ENCODE results near the gene AZGP1.

DNA sequence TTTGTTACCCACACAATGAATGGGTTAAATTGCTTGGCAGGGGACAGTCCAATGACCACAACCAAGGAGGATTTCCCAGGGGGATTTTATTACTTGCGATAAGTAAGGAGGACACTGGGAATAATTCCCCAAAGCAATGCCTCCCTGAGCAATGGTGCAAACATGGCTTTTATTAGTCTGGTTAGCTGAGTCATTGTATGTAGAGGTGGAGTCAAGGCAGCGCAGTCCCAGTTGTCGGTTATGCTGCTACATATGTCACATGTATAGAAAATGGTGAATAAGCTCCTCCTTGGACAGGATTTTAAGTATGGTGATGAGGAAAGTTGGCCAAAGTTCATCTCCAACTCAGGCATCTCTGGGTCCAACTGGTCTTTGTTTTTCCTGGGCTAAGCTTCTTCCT lies 52.6 kb downstream of the AZGP1 start:
- TF ChIP-seq, protein P1, sequence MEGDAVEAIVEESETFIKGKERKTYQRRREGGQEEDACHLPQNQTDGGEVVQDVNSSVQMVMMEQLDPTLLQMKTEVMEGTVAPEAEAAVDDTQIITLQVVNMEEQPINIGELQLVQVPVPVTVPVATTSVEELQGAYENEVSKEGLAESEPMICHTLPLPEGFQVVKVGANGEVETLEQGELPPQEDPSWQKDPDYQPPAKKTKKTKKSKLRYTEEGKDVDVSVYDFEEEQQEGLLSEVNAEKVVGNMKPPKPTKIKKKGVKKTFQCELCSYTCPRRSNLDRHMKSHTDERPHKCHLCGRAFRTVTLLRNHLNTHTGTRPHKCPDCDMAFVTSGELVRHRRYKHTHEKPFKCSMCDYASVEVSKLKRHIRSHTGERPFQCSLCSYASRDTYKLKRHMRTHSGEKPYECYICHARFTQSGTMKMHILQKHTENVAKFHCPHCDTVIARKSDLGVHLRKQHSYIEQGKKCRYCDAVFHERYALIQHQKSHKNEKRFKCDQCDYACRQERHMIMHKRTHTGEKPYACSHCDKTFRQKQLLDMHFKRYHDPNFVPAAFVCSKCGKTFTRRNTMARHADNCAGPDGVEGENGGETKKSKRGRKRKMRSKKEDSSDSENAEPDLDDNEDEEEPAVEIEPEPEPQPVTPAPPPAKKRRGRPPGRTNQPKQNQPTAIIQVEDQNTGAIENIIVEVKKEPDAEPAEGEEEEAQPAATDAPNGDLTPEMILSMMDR (IDR thresholded peaks at IDR 0.05; ENCODE audit: low read length) = no peak
- no peak for TF ChIP-seq EZH2 (IDR thresholded peaks at IDR 0.05; ENCODE audit: borderline replicate concordance, low read length)
